Measurements from ENCODE around the gene DMPK. TPM values are rescaled to one million over a fixed set of nuclear protein-coding genes. Genes with fewer than 3 reads are reported as not detected.

The DMPK gene
- total and polyA plus RNA-seq, 9 of the 15 experiments (the other 6 are each of a cell fraction or from before 2014, with no cell fraction given): 0.24 to 31.3 (median 7.3) TPM

DNA sequence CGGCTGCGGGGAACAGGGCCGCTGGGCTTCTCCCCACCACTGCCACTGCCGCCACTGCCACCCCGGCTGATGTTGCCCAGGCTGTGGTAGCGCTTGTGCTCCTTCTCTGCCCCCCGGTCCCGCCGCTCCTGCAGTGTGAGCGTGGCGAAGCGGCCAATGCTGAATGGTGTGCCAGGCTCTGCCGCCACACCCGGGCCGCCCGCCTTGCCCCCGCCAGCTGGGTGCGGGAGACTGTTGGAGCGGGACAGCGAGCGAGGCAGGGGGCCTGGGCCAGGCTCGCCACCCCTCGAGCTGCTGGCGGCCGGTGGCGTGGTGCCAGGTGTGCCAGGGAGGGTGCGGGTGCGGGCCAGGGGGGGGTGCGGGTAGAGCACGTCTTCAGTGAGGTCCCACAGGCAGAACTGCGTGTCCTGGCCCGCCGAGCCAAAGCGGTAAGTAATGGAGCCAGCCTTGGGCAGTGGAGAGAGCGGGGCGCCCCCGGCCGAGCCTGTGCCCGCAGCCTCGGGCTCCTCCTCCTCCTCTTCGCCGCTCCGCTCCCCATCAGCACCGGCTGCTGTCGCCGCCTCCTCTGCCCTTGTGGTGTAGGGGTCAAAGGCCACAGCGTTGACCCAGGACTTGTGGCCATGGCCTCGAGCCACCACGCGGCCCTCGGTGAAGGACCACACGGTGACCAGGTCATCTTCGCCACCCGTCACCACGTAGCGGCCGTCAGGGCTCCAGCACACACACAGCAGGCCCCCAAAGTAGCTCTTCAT, 3.7 kb upstream of the DMPK start (continued):
- TF ChIP-seq, protein P1, sequence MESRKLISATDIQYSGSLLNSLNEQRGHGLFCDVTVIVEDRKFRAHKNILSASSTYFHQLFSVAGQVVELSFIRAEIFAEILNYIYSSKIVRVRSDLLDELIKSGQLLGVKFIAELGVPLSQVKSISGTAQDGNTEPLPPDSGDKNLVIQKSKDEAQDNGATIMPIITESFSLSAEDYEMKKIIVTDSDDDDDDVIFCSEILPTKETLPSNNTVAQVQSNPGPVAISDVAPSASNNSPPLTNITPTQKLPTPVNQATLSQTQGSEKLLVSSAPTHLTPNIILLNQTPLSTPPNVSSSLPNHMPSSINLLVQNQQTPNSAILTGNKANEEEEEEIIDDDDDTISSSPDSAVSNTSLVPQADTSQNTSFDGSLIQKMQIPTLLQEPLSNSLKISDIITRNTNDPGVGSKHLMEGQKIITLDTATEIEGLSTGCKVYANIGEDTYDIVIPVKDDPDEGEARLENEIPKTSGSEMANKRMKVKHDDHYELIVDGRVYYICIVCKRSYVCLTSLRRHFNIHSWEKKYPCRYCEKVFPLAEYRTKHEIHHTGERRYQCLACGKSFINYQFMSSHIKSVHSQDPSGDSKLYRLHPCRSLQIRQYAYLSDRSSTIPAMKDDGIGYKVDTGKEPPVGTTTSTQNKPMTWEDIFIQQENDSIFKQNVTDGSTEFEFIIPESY (CRISPR knock-in tag; IDR thresholded peaks at IDR 0.05): peak; percentile 73
- TF ChIP-seq HOXB6 (CRISPR knock-in tag; IDR thresholded peaks at IDR 0.05; ENCODE audit: borderline replicate concordance): no peak
- no peak for TF ChIP-seq KLF13 (tag; IDR thresholded peaks at IDR 0.05; ENCODE audit: borderline replicate concordance, low read depth)
- peak; percentile 46; the same call in 1 of the 2 replicates for TF ChIP-seq POLR2G (IDR thresholded peaks at IDR 0.05; ENCODE audit: low read depth, low read length)
- TF ChIP-seq ESRRB (CRISPR knock-in tag; IDR thresholded peaks at IDR 0.05; ENCODE audit: borderline replicate concordance): no peak
- TF ChIP-seq KLF10 (CRISPR knock-in tag; IDR thresholded peaks at IDR 0.05): no peak
- no peak for TF ChIP-seq ZNF780A (CRISPR knock-in tag; IDR thresholded peaks at IDR 0.05)
- no peak for TF ChIP-seq ASH1L (IDR thresholded peaks at IDR 0.05; ENCODE audit: borderline replicate concordance, low read depth, partially characterized antibody)
- no peak for TF ChIP-seq SIX5 (IDR thresholded peaks at IDR 0.05; ENCODE audit: borderline replicate concordance in 1 of 2, insufficient read depth in 1 of 2, low read depth in 1 of 2, low read length in 2 of 2)
- no peak for TF ChIP-seq ZNF347 (CRISPR knock-in tag; IDR thresholded peaks at IDR 0.05; ENCODE audit: low read depth)
- TF ChIP-seq TBP (optimal IDR thresholded peaks at IDR 0.05; ENCODE audit: low read depth, low read length): no peak
- TF ChIP-seq U2AF1 (optimal IDR thresholded peaks at IDR 0.05; ENCODE audit: low read depth, low read length): no peak
- TF ChIP-seq PHF21A (IDR thresholded peaks at IDR 0.05; ENCODE audit: borderline replicate concordance, low read depth): no peak
- no peak for TF ChIP-seq SOX6 (IDR thresholded peaks at IDR 0.05)
- TF ChIP-seq TCF7 (IDR thresholded peaks at IDR 0.05; ENCODE audit: borderline replicate concordance): no peak
- TF ChIP-seq ZNF3 (CRISPR knock-in tag; IDR thresholded peaks at IDR 0.05): no peak
- no peak for TF ChIP-seq SUPT5H (IDR thresholded peaks at IDR 0.05)
- TF ChIP-seq, protein P2, sequence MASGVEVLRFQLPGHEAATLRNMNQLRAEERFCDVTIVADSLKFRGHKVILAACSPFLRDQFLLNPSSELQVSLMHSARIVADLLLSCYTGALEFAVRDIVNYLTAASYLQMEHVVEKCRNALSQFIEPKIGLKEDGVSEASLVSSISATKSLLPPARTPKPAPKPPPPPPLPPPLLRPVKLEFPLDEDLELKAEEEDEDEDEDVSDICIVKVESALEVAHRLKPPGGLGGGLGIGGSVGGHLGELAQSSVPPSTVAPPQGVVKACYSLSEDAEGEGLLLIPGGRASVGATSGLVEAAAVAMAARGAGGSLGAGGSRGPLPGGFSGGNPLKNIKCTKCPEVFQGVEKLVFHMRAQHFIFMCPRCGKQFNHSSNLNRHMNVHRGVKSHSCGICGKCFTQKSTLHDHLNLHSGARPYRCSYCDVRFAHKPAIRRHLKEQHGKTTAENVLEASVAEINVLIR (CRISPR knock-in tag; IDR thresholded peaks at IDR 0.05): no peak
- no peak for TF ChIP-seq JUND (IDR thresholded peaks at IDR 0.05; ENCODE audit: borderline replicate concordance, low read depth, low read length)
- TF ChIP-seq JUND (tag; IDR thresholded peaks at IDR 0.05; ENCODE audit: borderline replicate concordance, low read depth, low read length): no peak
- TF ChIP-seq, protein P3, sequence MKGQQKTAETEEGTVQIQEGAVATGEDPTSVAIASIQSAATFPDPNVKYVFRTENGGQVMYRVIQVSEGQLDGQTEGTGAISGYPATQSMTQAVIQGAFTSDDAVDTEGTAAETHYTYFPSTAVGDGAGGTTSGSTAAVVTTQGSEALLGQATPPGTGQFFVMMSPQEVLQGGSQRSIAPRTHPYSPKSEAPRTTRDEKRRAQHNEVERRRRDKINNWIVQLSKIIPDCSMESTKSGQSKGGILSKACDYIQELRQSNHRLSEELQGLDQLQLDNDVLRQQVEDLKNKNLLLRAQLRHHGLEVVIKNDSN (CRISPR knock-in tag; IDR thresholded peaks at IDR 0.05): no peak

All from K562 (cell line).